ENCODE data around the gene XKR8.

Gene XKR8

GRCh38 chr1:27959792-27960603, at the start of gene XKR8:
XKR8 (plus strand) TSS chr1:27959973; CDS start chr1:27960070, 97 bp downstream.
- DNase-seq = no peak

- DNase-seq = no peak
Observed at GRCh38 chr1:27912429-27912828, 47.3 kb upstream of the XKR8 start.

- no peak for DNase-seq
Observed at GRCh38 chr1:27915082-27915575, 44.6 kb upstream of the XKR8 start.

GRCh38 chr1:27922272-27922671, 37.5 kb upstream of the XKR8 start:
- no peak for DNase-seq

- no peak for DNase-seq
Observed at GRCh38 chr1:27928216-27928954, 31.4 kb upstream of the XKR8 start.

GRCh38 chr1:27931184-27931583, 28.6 kb upstream of the XKR8 start:
- no peak for DNase-seq

GRCh38 chr1:27931759-27932158, 28.0 kb upstream of the XKR8 start:
- DNase-seq = peak; percentile 51

- DNase-seq = peak; percentile 54
Observed at GRCh38 chr1:27934818-27935549, 24.8 kb upstream of the XKR8 start, which contains the start of gene SMPDL3B. SMPDL3B (plus strand) TSS chr1:27935000; CDS start chr1:27935184, 184 bp downstream.

- DNase-seq = no peak
Observed at GRCh38 chr1:27935721-27936120, 24.1 kb upstream of the XKR8 start.

- no peak for DNase-seq
Observed at GRCh38 chr1:27936370-27936769, 23.4 kb upstream of the XKR8 start.

GRCh38 chr1:27937524-27937836, 22.3 kb upstream of the XKR8 start:
- no peak for DNase-seq

- DNase-seq = no peak
Observed at GRCh38 chr1:27938488-27938887, 21.3 kb upstream of the XKR8 start.

- no peak for DNase-seq
Observed at GRCh38 chr1:27940297-27940696, 19.5 kb upstream of the XKR8 start.

- no peak for DNase-seq
Observed at GRCh38 chr1:27940870-27941560, 18.8 kb upstream of the XKR8 start.

GRCh38 chr1:27941671-27942540, 17.9 kb upstream of the XKR8 start:
- no peak for DNase-seq

- DNase-seq = no peak
Observed at GRCh38 chr1:27945020-27945419, 14.8 kb upstream of the XKR8 start.

GRCh38 chr1:27949027-27949426, 10.7 kb upstream of the XKR8 start:
- DNase-seq = no peak

- DNase-seq = no peak
Observed at GRCh38 chr1:27951396-27951795, 8.4 kb upstream of the XKR8 start.

- no peak for DNase-seq
Observed at GRCh38 chr1:27952147-27952546, 7.6 kb upstream of the XKR8 start.

GRCh38 chr1:27954186-27954585, 5.6 kb upstream of the XKR8 start:
- no peak for DNase-seq

- DNase-seq = no peak
Observed at GRCh38 chr1:27955076-27955475, 4.7 kb upstream of the XKR8 start.

GRCh38 chr1:27956761-27957160, 3.0 kb upstream of the XKR8 start:
- no peak for DNase-seq
